RPMI8226 (cell line): ENCODE measurements around the gene SETD6.
"Not testable (repeated sequence)": the region's sequence is repeated elsewhere in the genome, so short reads cannot be mapped to it uniquely, and the experiment has no call there.

Source experiments
- DNase-seq: peaks from one replicate; pipeline ENCODE4 v3.0.0-alpha.2; 2015

SETD6 gene

GRCh38 chr16:58515125-58515870 lies at the start of gene SETD6:
Gene SETD6, plus strand, starts transcription at chr16:58515517. Its CDS starts 21 bp downstream, at chr16:58515538.
- DNase-seq = peak; percentile 95

DNA sequence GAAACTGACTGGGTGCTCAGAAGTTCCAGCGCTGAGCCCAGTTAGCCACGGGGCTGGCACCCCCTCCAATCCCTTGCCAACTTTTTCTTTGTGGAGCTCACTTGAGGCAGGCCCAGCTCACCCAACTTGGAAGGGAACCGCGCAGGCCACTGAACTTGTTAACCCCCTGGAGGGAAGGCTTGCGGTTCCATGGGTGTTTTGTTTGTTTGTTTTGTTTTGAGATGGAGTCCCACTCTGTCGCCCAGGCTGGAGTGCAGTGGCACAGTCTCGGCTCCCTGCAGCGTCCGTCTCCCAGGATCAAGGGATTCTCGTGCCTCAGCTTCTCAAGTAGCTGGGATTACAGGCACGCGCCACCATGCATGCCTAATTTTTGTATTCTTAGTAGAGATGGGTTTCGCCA lies 49.5 kb upstream of the SETD6 start:
- no peak for DNase-seq

DNA sequence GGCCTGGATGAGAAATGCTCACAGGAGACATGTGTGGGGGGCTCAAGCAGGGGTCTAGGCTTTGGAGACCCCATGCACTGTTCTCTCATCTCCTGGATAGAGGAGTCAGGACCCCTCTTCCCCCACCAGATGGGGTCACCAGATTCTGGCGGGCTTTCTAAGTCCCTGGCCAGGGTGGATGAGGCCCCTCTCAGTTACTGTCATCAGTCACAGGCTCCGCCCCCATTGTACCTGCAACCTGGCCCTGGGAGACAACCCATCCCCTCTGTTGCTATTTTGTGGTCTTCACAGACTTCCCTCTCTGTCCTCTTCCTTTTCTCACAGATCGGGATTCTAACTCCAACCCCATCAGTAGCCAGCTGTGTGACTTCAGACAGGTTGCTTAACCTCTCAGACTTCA lies 48.9 kb upstream of the SETD6 start:
- no peak for DNase-seq

DNA sequence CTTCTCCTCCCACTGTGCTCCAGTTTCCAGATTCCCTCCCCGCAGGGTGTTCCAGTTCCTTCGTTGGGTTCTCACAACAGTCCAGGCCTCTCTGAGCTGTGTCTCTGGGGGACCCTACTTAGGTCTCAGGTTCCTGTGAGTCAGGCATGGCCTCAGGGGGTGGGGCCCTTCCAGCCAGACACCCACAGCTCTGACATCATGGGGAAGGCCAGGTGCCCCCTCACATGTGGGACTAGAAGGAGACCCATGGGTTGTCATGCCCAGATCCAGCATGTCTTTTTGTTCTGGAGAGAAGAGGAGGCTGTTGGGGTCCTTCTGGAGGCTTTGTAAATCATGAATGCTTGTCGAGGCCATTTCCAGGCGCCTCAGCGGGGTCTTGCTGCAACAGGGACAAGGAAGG lies 47.4 kb upstream of the SETD6 start:
- DNase-seq = no peak

DNA sequence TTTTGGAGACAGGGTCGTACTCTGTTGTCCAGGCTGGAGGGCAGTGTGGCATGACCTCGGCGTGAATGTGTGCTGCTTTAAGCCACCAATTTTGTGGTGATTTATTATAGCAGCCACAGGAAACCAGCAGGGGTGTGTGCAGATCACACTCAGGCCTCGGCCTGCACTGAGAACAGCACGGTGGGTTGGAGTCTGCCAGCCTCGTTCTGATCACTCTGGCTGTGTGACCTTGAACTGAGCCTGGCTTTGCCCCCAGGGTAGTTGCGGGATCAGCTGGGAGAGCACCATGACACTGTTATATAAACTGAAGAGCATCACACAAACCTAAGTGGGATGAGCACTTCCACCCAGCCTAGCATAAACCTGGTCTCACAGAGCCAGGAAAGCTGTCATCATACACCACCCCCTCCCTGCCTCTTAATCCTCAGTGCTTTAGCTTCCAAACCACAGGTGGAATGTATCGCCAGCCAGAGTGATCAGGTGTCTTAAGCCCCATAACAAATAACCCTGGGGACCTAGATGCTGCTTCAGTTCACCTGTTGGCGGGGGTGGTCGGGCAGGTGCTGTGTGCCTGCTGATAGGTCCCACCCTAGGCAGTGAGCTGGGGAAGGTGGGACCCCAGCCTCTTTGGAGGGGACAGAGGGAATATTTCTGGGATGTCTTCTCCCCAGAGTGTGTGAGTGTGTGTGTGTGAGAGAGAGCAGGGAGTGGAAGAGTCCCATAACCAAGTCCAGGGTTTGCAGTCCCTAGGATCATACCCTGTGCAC lies 43.9 kb upstream of the SETD6 start:
- no peak for DNase-seq

- DNase-seq = no peak
Observed at GRCh38 chr16:58472266-58472665, 43.1 kb upstream of the SETD6 start.

- DNase-seq = no peak
Observed at GRCh38 chr16:58472827-58473226, 42.5 kb upstream of the SETD6 start.

- DNase-seq = no peak
Observed at GRCh38 chr16:58474296-58474695, 41.0 kb upstream of the SETD6 start.

GRCh38 chr16:58475091-58475619 lies 40.2 kb upstream of the SETD6 start:
- no peak for DNase-seq

GRCh38 chr16:58476791-58477190 lies 38.5 kb upstream of the SETD6 start:
- DNase-seq = no peak

DNA sequence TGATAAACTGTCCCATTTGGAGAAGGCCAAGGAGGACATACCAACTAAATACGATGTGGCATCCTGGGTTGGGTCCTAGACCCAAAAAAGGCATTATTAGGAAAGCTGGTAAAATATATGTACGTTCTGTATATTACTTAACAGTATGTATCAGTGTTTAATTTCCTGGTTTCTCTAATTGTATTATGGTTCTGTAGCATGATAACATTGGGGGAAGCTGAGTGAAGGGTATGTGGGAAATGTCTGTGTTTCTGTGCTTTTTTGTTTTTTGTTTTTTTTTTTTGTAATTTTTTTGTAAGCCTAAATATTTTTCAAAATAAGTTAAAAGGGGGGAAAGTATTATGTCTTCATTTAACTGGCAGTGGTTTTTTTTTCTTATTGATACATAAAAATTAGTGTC lies 36.9 kb upstream of the SETD6 start:
- no peak for DNase-seq

GRCh38 chr16:58481226-58481869 lies 34.0 kb upstream of the SETD6 start:
- DNase-seq = no peak

GRCh38 chr16:58481931-58482330 lies 33.4 kb upstream of the SETD6 start:
- no peak for DNase-seq

DNA sequence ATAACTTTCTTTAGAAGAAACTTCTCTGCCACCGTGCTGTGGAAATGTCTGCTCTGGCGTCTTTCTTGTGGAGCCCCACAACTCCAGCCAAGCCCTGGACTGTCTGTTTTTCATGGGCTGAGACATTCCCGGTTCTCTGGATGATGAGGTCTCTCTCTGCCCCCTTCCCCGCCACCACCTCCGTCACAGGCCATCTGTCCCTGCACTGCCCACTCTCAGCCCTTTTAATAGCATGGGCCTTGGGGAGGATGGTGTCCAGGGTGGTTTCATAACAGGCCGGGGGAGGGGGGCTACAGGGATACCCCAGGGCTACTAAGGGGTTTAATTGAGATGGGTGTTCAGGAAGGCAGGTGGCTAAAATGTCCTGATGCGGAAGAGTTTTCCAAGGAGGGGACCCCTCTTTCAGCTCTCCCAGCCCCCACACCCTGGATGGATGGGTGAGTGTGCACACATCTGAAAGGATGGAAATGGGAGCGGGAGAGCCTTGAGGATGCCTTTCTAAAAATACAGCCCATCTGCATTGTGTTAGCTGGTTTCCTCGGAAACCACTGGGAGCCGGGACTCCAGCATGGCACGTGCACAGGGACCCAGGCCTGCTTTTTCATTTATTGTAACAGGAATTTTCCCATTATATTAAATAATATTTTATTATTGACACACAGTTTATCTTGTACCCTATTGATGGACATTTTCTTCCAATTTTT lies 30.0 kb upstream of the SETD6 start:
- DNase-seq = no peak

GRCh38 chr16:58487566-58488351 lies 27.6 kb upstream of the SETD6 start:
- peak; percentile 83 for DNase-seq

- no peak for DNase-seq
Observed at GRCh38 chr16:58488531-58488930, 26.8 kb upstream of the SETD6 start.

- DNase-seq = no peak
Observed at GRCh38 chr16:58490065-58490464, 25.3 kb upstream of the SETD6 start.

DNA sequence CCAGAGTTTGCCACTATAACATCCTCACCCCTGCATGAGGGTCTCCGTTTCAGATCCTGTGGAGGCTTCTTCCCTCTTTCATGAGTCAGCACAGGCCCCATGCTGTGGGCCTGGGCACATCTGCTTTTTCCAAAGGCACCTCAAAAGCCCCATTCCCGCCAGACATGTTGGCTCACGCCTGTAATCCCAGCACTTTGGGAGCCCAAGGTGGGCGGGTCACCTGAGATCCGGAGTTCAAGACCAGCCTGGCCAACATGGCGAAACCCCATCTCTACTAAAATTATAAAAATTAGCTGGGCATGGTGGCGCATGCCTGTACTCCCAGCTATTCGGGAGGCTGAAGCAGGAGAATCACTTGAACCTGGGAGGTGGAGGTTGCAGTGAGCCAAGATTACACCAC lies 24.8 kb upstream of the SETD6 start:
- DNase-seq = not testable (repeated sequence)

- no peak for DNase-seq
Observed at GRCh38 chr16:58492066-58492465, 23.3 kb upstream of the SETD6 start.

GRCh38 chr16:58492735-58493134 lies 22.6 kb upstream of the SETD6 start:
- DNase-seq = no peak

- no peak for DNase-seq
Observed at GRCh38 chr16:58493756-58494431, 21.4 kb upstream of the SETD6 start.
